HepG2 (cell line): Measurements from ENCODE around the gene TGFBR1. TPM values are rescaled to one million over a fixed set of nuclear protein-coding genes. Genes with fewer than 3 reads are reported as not detected.

Experiments used
- ATAC-seq: fragments of 200-7000 bp; cut with Tn5 transposase; 3 replicates; pipeline ENCODE4 v1.9.1; 2020; ENCODE audit warnings: mild to moderate bottlenecking, moderate library complexity
- BruUV-seq: library from RNA; stranded (reverse); fragments of 400-500 nt; replicated peaks from 2 replicates; lab custom pipeline; 2021; lab: Mats Ljungman, UMichigan
- CTCF ChIA-PET: fragments of 300-600 bp; formaldehyde crosslinking; extraction: SDS; loops from one replicate; lab custom pipeline; 2021; ENCODE audit warnings: low total read pairs, inconsistent platforms, low intra/inter-chr PET ratio; lab: Yijun Ruan, JAX
- POLR2A ChIA-PET: fragments of 350-600 bp; sonication (Branson Sonifier 250); formaldehyde crosslinking; loops from one replicate; lab custom pipeline; 2020; ENCODE audit warnings: antibody characterized with exemption, inconsistent platforms; lab: Yijun Ruan, JAX
- DNase-seq: peaks from one replicate; pipeline ENCODE4 v3.0.0-alpha.2; 2015; ENCODE audit warnings: low spot score
- FAIRE-seq: peaks from 3 replicates; lab custom pipeline; 2011; peaks lifted over from hg19 to GRCh38; lab: Jason Lieb, UNC
- H2AFZ ChIP-seq: one replicate; pipeline ENCODE4 v1.6.1; 2011; ENCODE audit warnings: low read length, inconsistent platforms
- H3K27ac ChIP-seq: fragments of 300-600 bp; 3 replicates; pipeline ENCODE4 v1.8.0; 2011; ENCODE audit warnings: mixed run types, mild to moderate bottlenecking, mixed read lengths, low read length, inconsistent platforms; ENCODE audit not compliant: insufficient read depth; ENCODE audit errors: extremely low read length
- H3K27me3 ChIP-seq, 2 experiments: fragments of 200-600 bp in 1 of 2; 2 replicates in 1 of 2; 3 replicates in 1 of 2; pipeline versions ENCODE4 v1.6.0 to v1.8.0; 2011; ENCODE audit warnings: low read length in 2 of 2, mild to moderate bottlenecking in 2 of 2, moderate library complexity in 2 of 2, inconsistent platforms in 1 of 2; ENCODE audit not compliant: insufficient read depth in 2 of 2, control insufficient read depth in 1 of 2
- H3K36me3 ChIP-seq, 2 experiments: fragments of 200-600 bp in 1 of 2; replicated peaks in 1 of 2; 2 replicates in 1 of 2; 3 replicates in 1 of 2; pipeline versions ENCODE4 v1.5.1 to v1.8.0; 2011; ENCODE audit warnings: low read length in 2 of 2, inconsistent platforms in 1 of 2; ENCODE audit not compliant: insufficient read depth in 2 of 2, control insufficient read depth in 1 of 2
- H3K4me1 ChIP-seq: 2 replicates; pipeline ENCODE4 v1.5.1; 2012; ENCODE audit warnings: low read length, inconsistent platforms; ENCODE audit not compliant: insufficient read depth
- H3K4me2 ChIP-seq: 2 replicates; pipeline ENCODE4 v1.6.0; 2011; ENCODE audit warnings: low read depth, low read length, inconsistent platforms
- H3K4me3 ChIP-seq, 3 experiments: fragments of 200-600 bp in 1 of 3; sonication (generic), shearing (Covaris generic) in 1 of 3; replicated peaks in 1 of 3; 2 replicates each; pipeline ENCODE4 v1.5.1; 2011 to 2016; ENCODE audit warnings: low read length in 3 of 3, inconsistent platforms in 2 of 3, low read depth in 2 of 3, mild to moderate bottlenecking in 2 of 3, control low read depth in 1 of 3, mixed read lengths in 1 of 3; ENCODE audit not compliant: insufficient read depth in 1 of 3
- H3K79me2 ChIP-seq: one replicate; pipeline ENCODE4 v1.6.1; 2011; ENCODE audit warnings: low read length, inconsistent platforms; ENCODE audit not compliant: insufficient read depth
- H3K9ac ChIP-seq: 2 replicates; pipeline ENCODE4 v1.6.0; 2011; ENCODE audit warnings: mild to moderate bottlenecking, low read depth, low read length, inconsistent platforms; ENCODE audit not compliant: insufficient read depth
- H3K9me3 ChIP-seq: 2 replicates; pipeline ENCODE4 v1.5.1; 2012; ENCODE audit warnings: mild to moderate bottlenecking, low read length
- H4K20me1 ChIP-seq: 2 replicates; pipeline ENCODE4 v1.6.0; 2011; ENCODE audit warnings: inconsistent platforms, mild to moderate bottlenecking, low read length, moderate library complexity; ENCODE audit not compliant: insufficient read depth
- ARID5B ChIP-seq: IDR thresholded peaks from 2 replicates; pipeline ENCODE4 v1.4.0; 2020; ENCODE audit warnings: mild to moderate bottlenecking, missing genetic modification reagents
- ATRX ChIP-seq: sonication (generic); formaldehyde crosslinking; IDR thresholded peaks from 2 replicates; pipeline ENCODE4 v1.4.0; 2020; ENCODE audit warnings: missing genetic modification reagents, borderline replicate concordance
- TOPORS ChIP-seq: sonication (generic); formaldehyde crosslinking; IDR thresholded peaks from 2 replicates; pipeline ENCODE4 v1.8.0; 2023; ENCODE audit warnings: mild to moderate bottlenecking, missing genetic modification reagents
- whole genome bisulfite sequencing: methylation state at CpG from one replicate; pipeline ENCODE4 v1.1.6; 2017; ENCODE audit warnings: low lambda C conversion rate; 5-methylcytosine and 5-hydroxymethylcytosine counted together
- in situ Hi-C: cut with HindIII; loops from 2 replicates; pipeline ENCODE4 v1.10.0; 2017; ENCODE audit warnings: low pct_unique_long_range_greater_than_20kb; ENCODE audit not compliant: extremely low pct_ligation_motif_present
- intact Hi-C: fragments of 100-400 bp; cut with micrococcal nuclease; formaldehyde crosslinking; loops from one replicate; pipeline ENCODE4 v1.10.0; 2022; ENCODE audit not compliant: unreplicated experiment
- polyA plus RNA-seq, 8 experiments: library from polyadenylated mRNA; depleted of rRNA in 3 of 8; stranded (reverse) in 7 of 8; unstranded in 1 of 8; fragments of >200 nt; fragmentation: Illumina TruSeq in 4 of 8; extraction: Trizol in 4 of 8; gene quantifications; 2 replicates each; pipeline versions ENCODE4 v1.2.1 to v1.2.3, GENCODE V29; 2011 to 2016; ENCODE audit warnings: low read depth in 4 of 8, missing spikeins in 1 of 8, mixed read lengths in 1 of 8; ENCODE audit not compliant: insufficient read depth in 1 of 8
- total RNA-seq, 5 experiments: library from RNA; depleted of rRNA; stranded (reverse); fragments of >200 nt; fragmentation: Illumina TruSeq; extraction: Trizol; gene quantifications; 2 replicates each; pipeline ENCODE4 v1.2.3, GENCODE V29; 2016; ENCODE audit warnings: low read depth in 1 of 5
- TF ChIP-seq, protein P1 (sequence below), 2 experiments: sonication (generic) in 1 of 2; formaldehyde crosslinking in 1 of 2; IDR thresholded peaks; 2 replicates each; pipeline versions ENCODE4 v1.4.0 to v1.6.1; 2018 to 2020; ENCODE audit warnings: missing genetic modification reagents in 2 of 2, borderline replicate concordance in 1 of 2, low read depth in 1 of 2, mild to moderate bottlenecking in 1 of 2, missing biosample characterization in 1 of 2

Gene TGFBR1
- total and polyA plus RNA-seq, 2 of the 13 experiments (the other 11 are each of a cell fraction or from before 2014, with no cell fraction given), result 16.8 to 23.9 TPM

GRCh38 chr9:99185934-99186333 is 81.0 kb downstream of the TGFBR1 start:
- no peaks in the 10 kb centered on the region for H4K20me1 ChIP-seq
- H3K9ac ChIP-seq, result no peak overlapping the region
- H2AFZ ChIP-seq, result no peak overlapping the region
- intact Hi-C loops, result loop anchor here (2.0 to 10.0 kb wide), 2 partner anchors 79 to 825 kb away; no protein-coding TSS in a partner anchor
- no peak overlapping the region for H3K27ac ChIP-seq
- ATAC-seq (no peak), DNase-seq (no peak), FAIRE-seq (no peak)
- H3K4me3 ChIP-seq, result no peak overlapping the region
- no peaks in the 10 kb centered on the region for H3K9me3 ChIP-seq
- WGBS, result 18% methylated on average over 2 of the region's 5 CpGs
- no peak for TF ChIP-seq ARID5B (CRISPR knock-in tag)
- no peak for TF ChIP-seq TOPORS (CRISPR knock-in tag)
- TF ChIP-seq ATRX (CRISPR knock-in tag), result no peak
- TF ChIP-seq, protein P1, sequence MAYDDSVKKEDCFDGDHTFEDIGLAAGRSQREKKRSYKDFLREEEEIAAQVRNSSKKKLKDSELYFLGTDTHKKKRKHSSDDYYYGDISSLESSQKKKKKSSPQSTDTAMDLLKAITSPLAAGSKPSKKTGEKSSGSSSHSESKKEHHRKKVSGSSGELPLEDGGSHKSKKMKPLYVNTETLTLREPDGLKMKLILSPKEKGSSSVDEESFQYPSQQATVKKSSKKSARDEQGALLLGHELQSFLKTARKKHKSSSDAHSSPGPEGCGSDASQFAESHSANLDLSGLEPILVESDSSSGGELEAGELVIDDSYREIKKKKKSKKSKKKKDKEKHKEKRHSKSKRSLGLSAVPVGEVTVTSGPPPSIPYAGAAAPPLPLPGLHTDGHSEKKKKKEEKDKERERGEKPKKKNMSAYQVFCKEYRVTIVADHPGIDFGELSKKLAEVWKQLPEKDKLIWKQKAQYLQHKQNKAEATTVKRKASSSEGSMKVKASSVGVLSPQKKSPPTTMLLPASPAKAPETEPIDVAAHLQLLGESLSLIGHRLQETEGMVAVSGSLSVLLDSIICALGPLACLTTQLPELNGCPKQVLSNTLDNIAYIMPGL (CRISPR knock-in tag; IDR thresholded peaks at IDR 0.05; ENCODE audit: borderline replicate concordance in 1 of 2, low read depth in 1 of 2), result no peak
- in situ Hi-C loops, result loop anchor here (10.0 to 25.0 kb wide), 2 partner anchors 619 to 826 kb away; no protein-coding TSS in a partner anchor
- H3K27me3 ChIP-seq, result peaks cover 0 to 18% of the 10 kb centered on the region in 2 experiments; a peak in 2 of 5 replicates
- H3K4me2 ChIP-seq, result no peak overlapping the region
- ChIA-PET CTCF (no interaction called here), POLR2A (interaction anchor here (0.6 to 1.9 kb wide), 2 partner anchors 35 to 634 kb away, joined by 3 to 6 read pairs; partner anchors contain the start of genes ALG2 and SEC61B)
- H3K36me3 ChIP-seq, result no peaks in the 10 kb centered on the region
- no TSS peak for BruUV-seq
- peaks cover 2% of the 10 kb centered on the region for H3K4me1 ChIP-seq
- no peaks in the 10 kb centered on the region for H3K79me2 ChIP-seq
